ENCODE measurements around the gene KRTAP10-5. TPM values are rescaled to one million over a fixed set of nuclear protein-coding genes. Genes with fewer than 3 reads are reported as not detected.
A peak's percentile ranks its signal among the peaks of the same experiment; 100 is the strongest.
"Not testable (repeated sequence)": the region's sequence is repeated elsewhere in the genome, so short reads cannot be mapped to it uniquely, and the experiment has no call there.

Gene KRTAP10-5
- total RNA-seq, 4 donors from 2014 or later: not detected

GRCh38 chr21:44601596-44602462 lies 21.4 kb upstream of the KRTAP10-5 start:
- Histone ChIP-seq H3K4me1 (no peaks in the 10 kb centered on the region), H3K9me3 (no peaks in the 10 kb centered on the region), H3K4me3 (no peak overlapping the region), H3K27me3 (peaks cover 0 to 69% (median 0%) of the 10 kb centered on the region in 4 donors), H3K27ac (no peak overlapping the region), H3K36me3 (no peaks in the 10 kb centered on the region)
- WGBS, 2 donors: 72 to 88% methylated on average over 11 to 19 of the region's 23 CpGs
- TF ChIP-seq CTCF (IDR thresholded peaks at IDR 0.05): no peak
- TF ChIP-seq POLR2A (IDR thresholded peaks at IDR 0.05): no peak
- DNase-seq: no peak
- intact Hi-C loops (cut with DNase I): no loop called here

- peak in 1 of 6 experiments; percentile 32 for TF ChIP-seq CTCF (IDR thresholded peaks at IDR 0.05)
- intact Hi-C loops (cut with DNase I); H3K9me3 ChIP-seq; DNase-seq; H3K4me1 ChIP-seq; H3K4me3 ChIP-seq; H3K27ac ChIP-seq; H3K36me3 ChIP-seq: not testable (repeated sequence)
- WGBS, 2 donors: 35% methylated on average over 7 of the region's 10 CpGs; no CpG with 5 or more reads in 1 of the 2 donors
- H3K27me3 ChIP-seq: peaks cover 0 to 70% (median 0%) of the 10 kb centered on the region in 4 donors
Observed at GRCh38 chr21:44601091-44601490, 20.7 kb upstream of the KRTAP10-5 start.

DNA sequence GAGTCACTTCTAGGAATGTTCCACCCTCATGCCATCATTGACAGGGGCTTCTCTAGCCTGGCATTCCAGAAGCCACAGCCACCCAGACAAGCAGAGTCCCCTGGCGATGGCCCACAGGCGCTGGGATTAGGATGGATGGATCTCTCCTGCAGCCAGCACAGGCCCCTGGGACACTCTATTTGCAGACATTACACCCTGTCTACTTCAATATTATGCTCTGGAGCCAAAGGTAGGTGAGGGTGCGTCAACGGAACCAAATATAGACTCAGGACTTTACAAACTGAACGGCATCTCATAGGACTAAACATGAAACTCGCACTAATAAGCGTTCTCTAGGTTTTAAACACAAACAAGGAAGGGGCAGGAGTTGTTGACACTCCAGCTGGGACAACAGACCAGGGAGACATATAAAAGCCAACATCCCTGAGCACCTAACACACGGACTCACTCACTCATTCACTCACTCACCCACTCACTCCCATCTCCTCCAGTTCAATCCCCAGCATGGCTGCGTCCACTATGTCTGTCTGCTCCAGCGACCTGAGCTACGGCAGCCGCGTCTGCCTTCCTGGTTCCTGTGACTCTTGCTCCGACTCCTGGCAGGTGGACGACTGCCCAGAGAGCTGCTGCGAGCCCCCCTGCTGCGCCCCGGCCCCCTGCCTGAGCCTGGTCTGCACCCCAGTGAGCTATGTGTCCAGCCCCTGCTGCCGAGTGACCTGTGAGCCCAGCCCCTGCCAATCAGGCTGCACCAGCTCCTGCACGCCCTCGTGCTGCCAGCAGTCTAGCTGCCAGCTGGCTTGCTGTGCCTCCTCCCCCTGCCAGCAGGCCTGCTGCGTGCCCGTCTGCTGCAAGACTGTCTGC lies 19.9 kb upstream of the KRTAP10-5 start, which contains the start of gene KRTAP10-7:
Gene KRTAP10-7, plus strand, starts transcription at position 480 of the 861 bp plus-strand sequence. Its CDS starts 25 bp downstream, at position 505.
- intact Hi-C loops (cut with DNase I); H3K9me3 ChIP-seq; H3K27ac ChIP-seq; H3K4me3 ChIP-seq; H3K4me1 ChIP-seq; DNase-seq; H3K36me3 ChIP-seq: not testable (repeated sequence)
- 46 to 53% methylated on average over 8 to 14 of the region's 23 CpGs for WGBS, 2 donors
- peaks cover 0 to 72% (median 0%) of the 10 kb centered on the region in 4 donors for H3K27me3 ChIP-seq

DNA sequence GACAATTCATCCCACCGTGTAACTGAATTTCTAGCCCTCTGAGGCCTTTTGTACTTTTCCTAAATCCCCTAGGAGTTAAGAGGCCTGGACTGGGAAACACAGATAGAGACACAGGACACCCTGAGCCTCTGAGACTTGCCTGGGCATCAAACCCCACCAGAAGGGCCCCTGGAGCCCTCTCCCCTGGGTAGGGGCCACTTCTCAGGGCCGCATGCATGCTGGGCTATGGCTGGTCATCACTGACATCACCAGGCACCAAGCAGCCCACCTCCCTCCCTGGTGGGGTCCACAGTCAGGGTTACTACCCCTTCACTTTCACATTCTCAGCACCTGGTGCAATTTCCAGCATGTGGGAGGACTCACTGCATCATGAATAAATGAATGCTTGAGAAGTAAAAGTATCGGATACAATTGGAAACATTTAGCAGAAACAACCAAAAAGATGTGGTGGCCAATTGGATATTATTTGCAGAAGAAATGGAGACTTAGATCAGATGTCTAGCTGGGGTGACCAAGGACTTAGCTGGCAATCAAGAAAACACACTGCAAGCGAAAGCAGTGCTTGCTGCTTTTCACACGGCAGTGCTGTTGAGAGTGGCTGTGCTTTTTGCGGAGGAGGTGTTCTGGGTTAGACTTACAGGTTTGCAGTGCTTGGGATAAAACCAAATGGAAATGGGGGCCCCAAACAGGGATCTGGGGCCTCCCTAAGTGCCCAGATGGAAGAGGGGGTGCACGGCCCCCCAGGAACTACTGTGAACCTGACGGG lies 19.0 kb upstream of the KRTAP10-5 start:
- TF ChIP-seq POLR2A (IDR thresholded peaks at IDR 0.05) (no peak), CTCF (IDR thresholded peaks at IDR 0.05) (no peak)
- no peak overlapping the region for H3K4me3 ChIP-seq
- H3K27me3 ChIP-seq: peaks cover 0 to 67% (median 0%) of the 10 kb centered on the region in 4 donors
- no peak for DNase-seq
- no peaks in the 10 kb centered on the region for H3K9me3 ChIP-seq
- H3K27ac ChIP-seq: no peak overlapping the region
- no peaks in the 10 kb centered on the region for H3K4me1 ChIP-seq
- intact Hi-C loops (cut with DNase I): no loop called here
- H3K36me3 ChIP-seq: no peaks in the 10 kb centered on the region
- 82 to 92% methylated on average over 7 to 8 of the region's 8 CpGs for WGBS, 2 donors

DNA sequence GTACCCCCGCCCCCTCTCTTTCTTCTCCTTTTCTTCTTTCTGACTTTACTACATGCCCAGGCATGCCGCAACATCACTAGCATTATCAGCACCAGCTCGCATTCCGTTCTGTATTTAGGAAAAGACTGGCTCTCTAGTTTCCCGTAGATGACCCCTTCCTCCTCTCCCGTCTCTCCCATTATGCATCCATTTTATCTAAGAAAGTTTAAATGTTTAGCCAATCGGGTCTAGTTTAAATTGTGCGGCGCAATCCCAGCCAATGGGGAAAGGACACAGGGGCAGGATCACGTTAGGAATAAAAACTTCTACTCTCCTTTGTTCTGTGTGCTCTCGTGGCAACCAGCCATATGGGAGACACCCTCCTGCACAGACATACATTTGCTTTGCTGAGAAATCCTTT lies 17.7 kb upstream of the KRTAP10-5 start:
- TF ChIP-seq POLR2A (IDR thresholded peaks at IDR 0.05): no peak
- no peak for TF ChIP-seq CTCF (IDR thresholded peaks at IDR 0.05)
- Histone ChIP-seq H3K4me3 (no peak overlapping the region), H3K4me1 (no peaks in the 10 kb centered on the region), H3K27ac (no peak overlapping the region), H3K36me3 (no peaks in the 10 kb centered on the region), H3K27me3 (peaks cover 0 to 65% (median 0%) of the 10 kb centered on the region in 4 donors), H3K9me3 (no peaks in the 10 kb centered on the region)
- WGBS, 2 donors: 50 to 71% methylated on average over 11 of the region's 11 CpGs
- DNase-seq: no peak
- intact Hi-C loops (cut with DNase I): no loop called here
